ENCODE results near the gene RPS10.

- TF ChIP-seq, protein P1, sequence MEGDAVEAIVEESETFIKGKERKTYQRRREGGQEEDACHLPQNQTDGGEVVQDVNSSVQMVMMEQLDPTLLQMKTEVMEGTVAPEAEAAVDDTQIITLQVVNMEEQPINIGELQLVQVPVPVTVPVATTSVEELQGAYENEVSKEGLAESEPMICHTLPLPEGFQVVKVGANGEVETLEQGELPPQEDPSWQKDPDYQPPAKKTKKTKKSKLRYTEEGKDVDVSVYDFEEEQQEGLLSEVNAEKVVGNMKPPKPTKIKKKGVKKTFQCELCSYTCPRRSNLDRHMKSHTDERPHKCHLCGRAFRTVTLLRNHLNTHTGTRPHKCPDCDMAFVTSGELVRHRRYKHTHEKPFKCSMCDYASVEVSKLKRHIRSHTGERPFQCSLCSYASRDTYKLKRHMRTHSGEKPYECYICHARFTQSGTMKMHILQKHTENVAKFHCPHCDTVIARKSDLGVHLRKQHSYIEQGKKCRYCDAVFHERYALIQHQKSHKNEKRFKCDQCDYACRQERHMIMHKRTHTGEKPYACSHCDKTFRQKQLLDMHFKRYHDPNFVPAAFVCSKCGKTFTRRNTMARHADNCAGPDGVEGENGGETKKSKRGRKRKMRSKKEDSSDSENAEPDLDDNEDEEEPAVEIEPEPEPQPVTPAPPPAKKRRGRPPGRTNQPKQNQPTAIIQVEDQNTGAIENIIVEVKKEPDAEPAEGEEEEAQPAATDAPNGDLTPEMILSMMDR (IDR thresholded peaks at IDR 0.05; ENCODE audit: low read length), result no peak
- TF ChIP-seq EZH2 (IDR thresholded peaks at IDR 0.05; ENCODE audit: borderline replicate concordance, low read length), result no peak
These were observed 51.4 kb downstream of the RPS10 start for GRCh38 chr6:34374508-34374907.
